Left ventricle myocardium superior (tissue), 1 donor: Measurements from ENCODE around the gene PBX4. TPM values are rescaled to one million over a fixed set of nuclear protein-coding genes. Genes with fewer than 3 reads are reported as not detected.

Source experiments
- ATAC-seq: fragments of 200-7000 bp; cut with Tn5 transposase; one replicate; pipeline ENCODE4 v1.9.1; 2020; ENCODE audit warnings: mild to moderate bottlenecking, moderate library complexity
- DNase-seq: peaks from one replicate; pipeline ENCODE4 v3.0.0-alpha.2; 2020
- intact Hi-C: fragments of 100-400 bp; cut with micrococcal nuclease; formaldehyde crosslinking; loops from one replicate; pipeline ENCODE4 v1.11.0; 2022
- total RNA-seq: library from RNA; stranded (reverse); fragmentation: NEBNext Ultra II Directional; extraction: Animal tissue kit (Norgen Biotek cat#: 25700); gene quantifications from one replicate; pipeline ENCODE4 v1.2.1, GENCODE V29; 2021
- donor health status: DM: no; HTN: yes; CAD: no; lungs with severe emphysema.

Gene PBX4
- total RNA-seq, 1 donor from 2014 or later, result 0.42 TPM

DNA sequence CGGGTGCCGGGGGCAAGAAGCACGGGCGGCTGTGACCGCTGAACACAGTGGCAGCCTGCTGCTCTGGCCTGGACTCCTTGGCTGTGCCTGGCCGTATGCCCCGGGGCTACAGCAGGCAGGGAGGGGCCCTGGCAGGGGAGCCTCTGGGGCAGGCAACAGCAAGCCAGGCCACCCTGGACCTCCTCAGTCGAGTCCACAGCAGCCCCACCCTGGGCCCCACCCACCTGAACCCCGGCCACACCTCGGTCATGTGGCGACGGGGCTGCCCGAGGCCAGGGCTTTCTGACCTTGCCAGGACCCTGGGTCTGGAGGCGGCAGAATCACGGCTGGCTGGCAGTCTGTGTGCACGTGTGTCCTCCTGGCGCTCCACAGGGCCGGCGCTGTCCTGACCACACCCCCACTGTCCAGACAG lies 71.7 kb downstream of the PBX4 start:
- ATAC-seq (peak; percentile 88), DNase-seq (peak; percentile 79)
- intact Hi-C loops, result no loop called here

DNA sequence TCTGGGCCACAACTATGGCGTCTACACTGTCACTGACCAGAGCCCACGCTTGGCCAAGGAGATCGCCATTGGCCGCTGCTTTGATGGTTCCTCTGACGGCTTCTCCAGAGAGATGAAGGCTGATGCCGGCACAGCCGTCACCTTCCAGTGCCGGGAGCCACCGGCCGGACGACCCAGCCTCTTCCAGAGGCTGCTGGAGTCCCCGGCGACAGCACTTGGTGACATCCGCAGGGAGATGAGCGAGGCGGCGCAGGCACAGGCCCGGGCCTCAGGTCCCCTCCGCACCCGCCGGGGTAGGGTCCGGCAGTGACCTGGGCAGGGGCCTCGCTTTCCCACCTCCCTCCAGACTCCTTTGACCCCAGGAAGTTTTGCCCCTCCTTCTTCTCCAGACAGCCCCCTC lies 72.8 kb downstream of the PBX4 start:
- ATAC-seq (no peak), DNase-seq (no peak)
- intact Hi-C loops, result no loop called here

DNA sequence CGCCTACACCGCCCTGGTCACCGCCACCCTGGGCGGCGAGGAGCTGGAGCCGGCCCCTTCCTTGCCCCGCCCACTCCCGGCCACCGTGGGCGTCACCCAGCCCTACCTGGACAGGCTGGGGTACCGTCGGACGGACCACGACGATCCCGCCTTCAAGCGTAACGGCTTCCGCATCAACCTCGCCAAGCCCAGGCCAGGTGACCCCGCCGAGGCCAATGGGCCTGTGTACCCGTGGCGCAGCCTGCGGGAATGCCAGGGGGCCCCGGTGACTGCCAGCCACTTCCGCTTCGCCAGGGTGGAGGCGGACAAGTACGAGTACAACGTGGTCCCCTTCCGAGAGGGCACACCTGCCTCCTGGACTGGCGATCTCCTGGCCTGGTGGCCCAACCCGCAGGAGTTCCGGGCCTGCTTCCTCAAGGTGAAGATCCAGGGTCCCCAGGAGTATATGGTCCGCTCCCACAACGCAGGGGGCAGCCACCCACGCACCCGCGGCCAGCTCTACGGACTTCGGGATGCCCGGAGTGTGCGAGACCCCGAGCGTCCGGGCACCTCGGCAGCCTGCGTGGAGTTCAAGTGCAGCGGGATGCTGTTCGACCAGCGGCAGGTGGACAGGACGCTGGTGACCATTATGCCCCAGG lies 73.4 kb downstream of the PBX4 start:
- ATAC-seq, result no peak
- no peak for DNase-seq
- intact Hi-C loops, result no loop called here

DNA sequence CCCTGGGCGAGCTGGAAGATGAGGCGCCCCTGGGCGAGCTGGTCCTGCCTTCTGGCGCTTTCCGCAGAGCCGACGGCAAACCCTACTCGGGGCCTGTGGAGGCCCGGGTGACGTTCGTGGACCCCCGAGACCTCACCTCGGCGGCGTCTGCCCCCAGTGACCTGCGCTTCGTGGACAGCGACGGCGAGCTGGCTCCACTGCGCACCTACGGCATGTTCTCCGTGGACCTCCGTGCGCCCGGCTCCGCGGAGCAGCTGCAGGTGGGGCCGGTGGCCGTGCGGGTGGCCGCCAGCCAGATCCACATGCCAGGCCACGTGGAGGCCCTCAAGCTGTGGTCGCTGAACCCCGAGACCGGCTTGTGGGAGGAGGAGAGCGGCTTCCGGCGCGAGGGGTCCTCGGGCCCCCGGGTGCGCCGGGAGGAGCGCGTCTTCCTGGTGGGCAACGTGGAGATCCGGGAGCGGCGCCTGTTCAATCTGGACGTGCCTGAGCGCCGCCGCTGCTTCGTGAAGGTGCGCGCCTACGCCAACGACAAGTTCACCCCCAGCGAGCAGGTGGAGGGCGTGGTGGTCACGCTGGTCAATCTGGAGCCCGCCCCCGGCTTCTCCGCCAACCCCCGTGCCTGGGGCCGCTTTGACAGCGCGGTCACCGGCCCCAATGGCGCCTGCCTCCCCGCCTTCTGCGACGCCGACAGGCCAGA lies 74.1 kb downstream of the PBX4 start:
- no peak for DNase-seq
- intact Hi-C loops, result no loop called here
- ATAC-seq, result no peak

DNA sequence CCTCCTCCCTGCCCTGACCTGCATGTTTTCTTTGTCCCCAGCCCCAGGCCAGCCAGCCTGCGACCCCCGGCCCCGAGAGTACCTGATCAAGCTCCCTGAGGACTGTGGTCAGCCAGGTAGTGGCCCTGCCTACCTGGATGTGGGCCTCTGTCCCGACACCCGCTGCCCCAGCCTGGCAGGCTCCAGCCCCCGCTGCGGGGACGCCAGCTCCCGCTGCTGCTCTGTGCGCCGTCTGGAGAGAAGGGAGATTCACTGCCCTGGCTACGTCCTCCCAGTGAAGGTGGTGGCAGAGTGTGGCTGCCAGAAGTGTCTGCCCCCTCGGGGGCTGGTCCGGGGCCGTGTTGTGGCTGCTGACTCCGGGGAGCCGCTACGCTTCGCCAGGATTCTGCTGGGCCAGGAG lies 74.8 kb downstream of the PBX4 start:
- intact Hi-C loops, result no loop called here
- no peak for ATAC-seq
- no peak for DNase-seq

DNA sequence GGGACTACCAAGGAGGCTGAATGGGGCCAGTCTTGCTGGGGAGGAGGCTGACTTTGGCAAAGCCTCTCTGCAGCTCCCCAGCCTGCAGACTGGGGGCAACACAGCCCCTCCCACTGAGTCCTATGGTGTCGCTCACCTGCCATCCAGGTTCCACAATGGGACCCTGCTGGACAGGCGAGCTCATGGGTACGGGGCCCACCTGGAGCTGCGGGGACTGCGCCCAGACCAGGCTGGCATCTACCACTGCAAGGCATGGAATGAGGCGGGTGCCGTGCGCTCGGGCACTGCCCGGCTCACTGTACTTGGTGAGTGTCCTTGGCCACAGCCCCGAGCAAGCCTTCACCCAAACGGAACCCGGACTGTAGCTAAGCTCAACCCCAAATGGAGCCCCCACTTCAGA lies 75.4 kb downstream of the PBX4 start:
- DNase-seq (no peak), ATAC-seq (no peak)
- intact Hi-C loops, result no loop called here

DNA sequence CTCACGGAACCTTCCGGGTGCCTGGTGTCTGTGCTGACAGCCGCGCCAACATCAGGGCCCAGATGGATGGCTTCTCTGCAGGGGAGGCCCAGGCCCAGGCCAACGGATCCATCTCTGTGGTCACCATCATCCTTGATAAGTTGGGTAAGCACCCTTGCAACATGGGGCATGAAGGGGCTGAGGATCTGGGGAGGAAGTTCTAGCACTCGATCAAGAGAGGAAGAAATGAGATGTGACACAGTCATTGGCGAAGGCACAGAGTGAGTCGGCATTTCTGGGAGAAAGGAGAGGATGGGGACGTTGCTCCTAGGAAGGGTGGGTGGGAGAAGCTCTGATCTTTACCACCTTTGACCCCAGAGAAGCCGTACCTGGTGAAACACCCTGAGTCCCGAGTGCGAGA lies 76.0 kb downstream of the PBX4 start:
- intact Hi-C loops, result no loop called here
- DNase-seq (no peak), ATAC-seq (no peak)

DNA sequence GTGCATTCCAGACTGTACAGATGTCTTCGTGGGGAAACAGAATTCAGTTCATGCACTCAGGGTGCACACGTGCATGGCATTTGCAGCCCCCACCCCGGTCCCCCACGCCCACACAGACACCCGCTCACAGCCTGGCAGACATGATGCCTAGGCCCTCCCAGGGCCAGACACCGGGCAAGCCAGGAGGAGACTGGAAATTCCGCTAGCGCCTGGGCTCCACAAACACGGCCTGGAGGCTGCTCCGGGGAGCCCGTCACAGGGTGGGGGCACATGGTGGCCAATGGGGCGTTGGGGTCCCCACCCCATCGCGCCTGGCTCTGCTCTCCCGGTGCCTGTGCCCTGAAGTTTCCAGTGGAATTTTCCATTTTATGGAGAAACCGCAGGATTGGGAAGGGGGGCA lies 76.9 kb downstream of the PBX4 start:
- intact Hi-C loops, result no loop called here
- DNase-seq (no peak), ATAC-seq (no peak)

DNA sequence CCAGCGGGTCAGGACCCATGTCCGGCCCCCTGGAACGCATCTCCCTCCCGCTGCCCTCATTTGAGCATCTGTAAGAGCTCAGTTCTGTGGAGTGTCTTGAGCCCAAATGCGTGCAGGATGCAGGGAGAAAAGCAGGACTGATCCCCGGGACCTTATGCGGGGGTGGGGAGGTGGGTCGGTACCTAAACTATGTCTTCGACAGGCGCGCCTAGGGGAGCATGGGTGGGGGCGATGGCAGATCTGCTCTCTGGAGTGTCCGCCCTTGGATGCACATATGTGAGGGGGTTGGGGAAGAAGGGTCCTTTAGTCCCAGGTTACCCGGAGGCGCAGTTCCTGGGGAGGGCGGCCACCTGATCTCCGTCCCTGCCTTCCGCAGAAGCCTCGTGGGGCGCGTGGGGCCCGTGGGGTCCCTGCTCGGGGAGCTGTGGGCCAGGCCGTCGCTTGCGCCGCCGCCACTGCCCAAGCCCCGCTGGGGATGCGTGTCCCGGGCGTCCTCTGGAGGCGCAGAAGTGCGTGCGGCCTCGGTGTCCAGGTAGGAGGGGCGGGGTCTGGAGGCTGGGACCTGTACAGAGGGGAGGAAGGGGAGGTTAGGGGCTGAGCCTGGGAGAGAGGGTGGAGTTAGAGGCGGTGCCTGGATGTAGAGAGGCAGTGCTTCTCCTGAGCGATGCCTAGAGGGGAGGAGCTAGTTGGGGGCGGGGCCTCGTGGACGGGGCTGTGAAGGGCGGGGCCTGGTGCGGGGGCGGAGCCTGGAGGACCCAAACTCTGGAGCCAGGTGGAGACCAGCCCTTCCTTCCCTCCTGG lies 77.6 kb downstream of the PBX4 start:
- intact Hi-C loops, result no loop called here
- DNase-seq (peak; percentile 57), ATAC-seq (peak; percentile 14)

DNA sequence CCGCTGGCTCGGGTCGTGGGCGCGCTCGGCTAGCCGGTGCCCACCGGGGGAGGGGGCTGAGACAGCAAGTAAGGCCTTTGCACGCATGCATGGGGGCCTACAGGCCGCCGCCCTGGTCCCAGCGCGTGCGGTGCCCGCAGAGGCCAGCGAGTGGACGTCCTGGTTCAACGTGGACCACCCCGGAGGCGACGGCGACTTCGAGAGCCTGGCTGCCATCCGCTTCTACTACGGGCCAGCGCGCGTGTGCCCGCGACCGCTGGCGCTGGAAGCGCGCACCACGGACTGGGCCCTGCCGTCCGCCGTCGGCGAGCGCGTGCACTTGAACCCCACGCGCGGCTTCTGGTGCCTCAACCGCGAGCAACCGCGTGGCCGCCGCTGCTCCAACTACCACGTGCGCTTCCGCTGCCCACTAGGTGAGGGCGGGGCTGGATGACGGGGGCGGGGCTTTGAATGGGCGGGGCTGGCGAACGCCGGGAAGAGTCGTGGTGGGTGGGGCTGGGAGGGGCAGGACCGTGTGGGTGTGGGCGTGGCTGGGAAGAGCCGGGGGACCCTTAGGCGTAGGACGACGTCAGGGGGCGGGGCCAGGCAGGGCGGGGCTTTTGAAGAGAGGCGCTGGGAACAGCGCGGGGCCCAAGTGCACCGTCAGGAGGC lies 78.3 kb downstream of the PBX4 start:
- peak; percentile 78 for DNase-seq

DNA sequence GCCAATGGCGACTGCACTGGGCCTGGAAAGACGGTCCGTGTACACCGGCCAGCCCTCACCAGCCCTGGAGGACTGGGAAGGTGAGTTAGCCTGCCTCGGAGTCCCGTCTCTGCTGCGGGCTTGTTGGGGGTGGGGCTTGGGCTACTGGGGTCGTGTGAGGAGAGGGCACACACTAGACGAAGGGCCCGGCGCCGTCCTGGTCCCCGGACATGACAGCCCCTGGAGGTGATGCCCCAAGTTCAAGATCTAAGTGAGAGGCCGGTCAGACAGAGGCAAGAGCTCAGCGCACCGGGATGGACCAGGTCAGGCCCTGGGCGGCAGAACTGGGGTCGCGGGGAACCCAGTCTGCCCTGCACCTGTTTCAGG lies 78.8 kb downstream of the PBX4 start:
- intact Hi-C loops, result no loop called here
- ATAC-seq (no peak), DNase-seq (no peak)

More for the DNA sequence above, 78.3 kb downstream of the PBX4 start:
- peak; percentile 42 for ATAC-seq
- intact Hi-C loops, result no loop called here

DNA sequence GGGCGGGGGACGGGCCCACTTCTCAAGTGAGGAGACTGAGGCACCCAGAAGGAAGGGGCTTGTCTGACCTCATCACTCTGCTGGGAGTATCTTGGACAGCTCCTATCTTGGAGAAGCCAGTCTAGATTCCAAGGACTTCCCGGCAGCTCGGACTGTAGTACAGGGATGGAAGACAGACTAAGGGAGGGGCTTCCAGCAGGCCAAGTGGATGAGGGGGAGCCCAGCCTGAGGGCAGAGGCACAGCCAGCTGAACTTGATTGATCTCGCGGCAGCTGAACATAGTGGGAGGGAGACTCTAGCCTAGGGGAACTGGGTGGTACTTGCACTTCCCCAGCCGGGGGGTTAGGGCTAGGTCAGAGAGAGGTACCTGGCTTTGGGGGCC lies 79.7 kb downstream of the PBX4 start:
- ATAC-seq (no peak), DNase-seq (no peak)
- intact Hi-C loops, result no loop called here

DNA sequence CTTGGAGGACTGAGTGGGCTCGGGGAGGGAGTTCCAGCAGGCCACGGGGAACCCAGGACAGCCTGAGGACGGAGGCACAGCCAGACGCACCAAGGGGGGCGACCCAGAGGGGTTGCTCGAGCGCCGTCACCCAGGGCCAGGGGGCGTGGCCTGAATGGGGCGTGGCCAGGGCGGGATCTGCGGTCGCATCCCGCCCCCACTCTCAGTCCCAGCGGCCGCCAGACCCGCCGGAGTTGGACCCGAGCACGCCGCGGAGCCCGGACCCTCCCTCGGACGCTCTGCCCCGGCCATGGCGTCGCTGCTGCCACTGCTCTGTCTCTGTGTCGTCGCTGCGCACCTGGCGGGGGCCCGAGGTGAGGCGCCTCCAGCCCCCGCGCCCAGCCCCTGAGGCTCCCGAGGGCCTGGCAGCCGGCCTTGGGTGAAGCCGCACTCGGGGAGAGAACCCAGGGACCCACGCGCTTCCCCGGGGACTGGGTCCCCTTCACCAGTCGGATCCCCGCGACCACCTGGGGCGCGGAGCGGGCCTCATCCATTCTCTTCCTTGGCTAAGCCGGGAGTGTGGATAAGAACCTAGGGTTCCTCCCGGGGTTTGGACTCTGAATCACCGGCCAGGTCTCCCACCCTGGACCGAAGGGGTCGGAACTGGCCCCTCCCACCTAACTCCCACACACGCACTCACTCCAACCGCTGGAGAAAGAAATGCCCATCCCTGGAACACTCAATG lies 80.3 kb downstream of the PBX4 start, which contains the start of gene CILP2:
Gene CILP2 (plus strand): TSS at position 205 of the 724 bp plus-strand sequence. CDS start 85 bp downstream, at position 290.
- peak; percentile 73 for DNase-seq
- intact Hi-C loops, result no loop called here
- ATAC-seq, result peak; percentile 44

DNA sequence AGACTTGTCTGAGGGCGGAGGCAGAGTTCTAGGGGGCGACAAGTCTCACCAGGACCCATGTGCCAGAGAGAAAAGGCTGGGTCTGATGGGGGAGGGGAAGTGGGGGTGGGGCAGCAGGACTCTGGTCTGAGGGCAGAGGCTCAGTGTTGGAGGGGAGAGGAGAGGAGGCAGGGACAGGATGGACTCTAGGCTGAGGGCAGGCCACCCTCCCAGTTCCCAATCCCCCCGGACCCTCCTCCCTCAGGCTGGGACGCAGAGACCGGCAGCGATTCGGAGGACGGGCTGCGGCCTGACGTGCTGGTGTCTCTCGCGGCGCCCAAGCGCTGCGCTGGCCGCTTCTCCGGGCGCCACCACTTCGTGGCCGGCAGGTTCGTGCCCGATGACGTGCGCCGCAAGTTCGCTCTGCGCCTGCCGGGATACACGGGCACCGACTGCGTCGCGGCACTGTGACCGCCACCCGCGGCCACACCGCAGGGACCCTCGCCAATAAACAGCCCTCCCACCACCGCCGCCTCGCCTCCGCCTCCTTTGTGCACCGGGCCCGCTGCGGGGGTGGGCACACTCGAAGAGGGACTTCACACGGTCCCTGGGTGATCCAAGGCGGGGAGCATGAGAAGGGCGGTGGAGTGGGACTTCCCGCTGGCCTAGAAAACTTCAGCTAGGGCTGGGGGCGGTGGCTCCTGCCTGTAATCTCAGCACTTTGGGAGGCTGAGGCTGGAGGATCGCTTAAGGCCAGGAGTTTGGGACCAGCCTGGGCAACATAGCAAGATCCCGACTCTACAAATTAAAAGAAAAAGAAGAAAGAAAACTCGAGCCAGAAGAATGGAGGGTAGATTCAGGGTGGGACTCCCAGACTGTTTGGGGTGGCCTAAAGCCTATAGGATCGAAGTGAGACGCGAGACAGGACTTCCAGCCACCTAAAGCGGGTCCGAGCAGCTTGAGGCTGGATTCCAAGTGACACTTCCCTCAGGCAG lies 81.1 kb downstream of the PBX4 start:
- no peak for DNase-seq
- no peak for ATAC-seq
- intact Hi-C loops, result no loop called here

DNA sequence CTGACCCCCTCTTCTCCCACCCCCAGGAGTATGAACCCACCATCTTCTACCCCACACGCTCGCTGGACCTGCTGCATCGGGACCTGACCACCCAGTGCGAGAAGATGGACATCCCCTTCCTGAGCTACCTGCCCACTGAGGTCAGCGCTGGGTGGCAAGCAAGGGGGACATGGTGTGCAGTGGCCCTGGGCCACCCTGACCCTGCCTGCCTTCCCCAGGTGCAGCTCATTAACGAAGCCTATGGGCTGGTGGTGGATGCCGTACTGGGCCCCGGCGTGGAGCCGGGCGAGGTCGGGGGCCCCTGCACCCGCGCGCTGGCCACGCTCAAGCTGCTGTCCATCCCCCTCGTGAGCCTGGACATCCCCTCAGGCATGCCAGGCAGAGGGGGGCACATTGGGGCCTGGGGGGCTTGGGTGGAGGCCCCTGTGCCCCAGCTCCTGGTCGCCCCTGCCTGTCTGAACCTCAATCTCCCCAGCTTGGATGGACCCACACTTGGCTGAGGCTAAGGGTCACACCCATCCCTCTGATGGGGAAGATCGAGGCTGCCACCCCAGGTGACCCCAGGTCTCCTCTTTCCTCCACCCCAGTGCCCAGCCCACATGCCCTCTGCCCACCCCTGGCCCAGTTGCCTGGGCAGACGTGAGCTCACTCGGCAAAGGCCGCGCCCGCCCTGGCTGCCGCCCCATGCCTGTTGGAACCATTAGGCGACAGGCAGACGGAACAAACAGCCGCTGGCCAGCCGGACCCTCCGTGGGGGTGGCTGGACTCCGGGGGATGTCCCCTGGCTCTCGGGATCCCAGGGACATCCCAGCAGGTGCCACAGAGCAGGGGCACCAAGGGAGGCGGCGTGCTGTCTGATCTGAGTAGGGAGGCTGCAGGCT lies 82.9 kb downstream of the PBX4 start:
- intact Hi-C loops, result no loop called here
- DNase-seq, result no peak

DNA sequence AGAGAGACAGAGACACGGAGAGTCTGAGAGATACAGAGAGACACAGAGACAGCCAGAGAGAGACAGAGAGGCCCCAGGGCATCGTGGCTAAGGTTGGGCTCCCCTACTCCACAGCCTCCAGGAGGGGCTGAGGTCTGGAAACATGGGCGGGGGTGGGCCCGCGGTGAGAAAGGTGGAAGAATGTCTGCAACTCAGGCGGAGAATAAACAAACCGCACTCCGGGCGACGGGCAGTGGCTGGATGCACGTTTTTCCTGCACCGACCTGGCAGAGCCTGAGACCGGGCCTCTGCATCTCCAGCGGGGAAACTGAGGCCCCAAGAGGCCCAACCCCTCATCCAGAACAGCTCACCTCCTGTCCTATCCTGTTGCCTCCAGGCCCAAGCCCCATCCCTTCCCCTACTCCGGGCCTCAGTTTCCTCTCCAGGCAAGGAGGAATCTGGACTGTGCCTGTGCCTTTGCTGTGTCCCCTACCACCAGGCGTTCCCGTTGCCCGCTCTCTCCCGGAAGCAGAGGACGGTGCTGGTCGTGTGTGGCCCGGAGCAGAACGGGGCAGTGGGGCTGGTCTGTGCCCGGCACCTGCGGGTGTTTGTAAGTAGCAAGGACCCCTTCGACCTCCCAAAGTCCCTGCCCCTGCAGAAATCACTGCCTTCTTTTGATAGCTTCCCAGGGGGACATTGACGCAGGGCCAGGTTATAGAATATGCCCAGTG lies 83.8 kb downstream of the PBX4 start:
- no peak for DNase-seq
- ATAC-seq, result no peak
- intact Hi-C loops, result no loop called here

More for the DNA sequence above, 82.9 kb downstream of the PBX4 start:
- no peak for ATAC-seq

DNA sequence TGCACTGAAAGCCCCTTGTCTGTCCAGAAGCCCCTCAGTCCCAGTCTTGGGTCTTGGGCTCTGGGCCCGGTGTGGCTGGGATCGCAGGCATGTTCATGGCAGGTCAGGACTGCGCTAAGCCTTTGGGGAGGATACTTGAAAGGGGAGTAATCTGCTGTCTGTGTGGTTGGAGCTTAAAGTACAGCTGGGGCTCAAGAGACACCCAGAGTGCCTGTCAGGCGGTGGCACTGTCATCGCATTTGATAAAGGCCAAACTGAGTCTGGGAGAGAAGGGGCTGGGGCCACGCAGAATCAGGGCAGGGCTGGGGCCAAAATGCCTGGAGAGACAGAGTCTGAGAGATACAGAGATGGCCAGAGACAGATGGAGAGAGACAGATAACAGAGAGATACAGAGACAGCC lies 84.6 kb downstream of the PBX4 start:
- DNase-seq (no peak), ATAC-seq (no peak)
- intact Hi-C loops, result no loop called here
